ENCODE data around the gene ARL5B. TPM values are rescaled to one million over a fixed set of nuclear protein-coding genes. Genes with fewer than 3 reads are reported as not detected.

The ARL5B gene
- total and polyA plus RNA-seq, 2 of the 8 experiments (the other 6 are each of a cell fraction or from before 2014, with no cell fraction given): 8.4 to 52.1 TPM

DNA sequence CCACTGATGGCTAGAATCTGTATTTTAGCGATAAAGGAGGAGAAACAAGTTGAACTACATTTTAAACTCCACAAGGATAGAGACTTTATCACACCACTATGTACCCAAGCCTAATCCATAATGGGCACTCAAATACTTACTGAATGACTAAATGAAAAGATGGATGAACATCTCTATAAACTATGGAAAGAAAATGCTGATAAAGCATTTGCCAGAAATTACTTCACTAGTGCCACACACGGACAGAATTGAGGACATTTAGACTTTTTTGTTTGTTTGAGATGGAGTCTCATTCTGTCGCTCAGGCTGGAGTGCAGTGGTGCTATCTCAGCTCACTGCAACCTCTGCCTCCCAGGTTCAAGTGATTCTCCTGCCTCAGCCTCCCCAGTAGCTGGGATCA lies 6.1 kb upstream of the ARL5B start:
- ChIA-PET CTCF (ENCODE audit: partially characterized antibody) (no interaction called here), POLR2A (ENCODE audit: partially characterized antibody) (interaction anchor here (0.6 kb wide), 1 partner anchor 18 kb away, joined by 3 read pairs; no protein-coding TSS in a partner anchor)
- Histone ChIP-seq H4K20me1 (replicated peaks in 1 of 2; ENCODE audit: control insufficient read depth in 1 of 2, insufficient read depth in 2 of 2, low read length in 2 of 2) (no peaks in the 10 kb centered on the region), H2BK5ac (ENCODE audit: low read depth, low read length) (no peak overlapping the region), H3K18ac (ENCODE audit: extremely low read depth, low read length) (no peak overlapping the region), H3K79me1 (ENCODE audit: low read depth, low read length) (no peaks in the 10 kb centered on the region), H3K23ac (ENCODE audit: insufficient read length) (no peak overlapping the region), H4K5ac (ENCODE audit: insufficient read length, low read depth, low read length) (no peak overlapping the region), H2AK5ac (ENCODE audit: low read depth, low read length) (no peak overlapping the region), H3K14ac (ENCODE audit: insufficient read length) (no peak overlapping the region), H2BK15ac (ENCODE audit: low read length) (no peak overlapping the region), H2AFZ (ENCODE audit: low read length) (no peak overlapping the region), H3K27ac (ENCODE audit: low read depth, low read length) (no peak overlapping the region), H3K23me2 (ENCODE audit: low read depth, low read length) (peaks cover 5% of the 10 kb centered on the region; the same call in 1 of the 2 replicates), H3K4me3 (ENCODE audit: extremely low read depth in 1 of 4, insufficient read depth in 2 of 4, low read depth in 3 of 4, low read length in 4 of 4) (no peak overlapping the region), H4K8ac (ENCODE audit: extremely low read depth, insufficient read depth, low read length) (no peak overlapping the region), H3K4me1 (replicated peaks in 1 of 4; ENCODE audit: control insufficient read depth in 3 of 4, insufficient read depth in 4 of 4, low read length in 3 of 4) (peaks cover 0 to 3% (median 0%) of the 10 kb centered on the region in 4 experiments; a peak in 3 of 7 replicates), H3K79me2 (ENCODE audit: control insufficient read depth in 1 of 2, insufficient read depth in 2 of 2, low read length in 2 of 2) (peaks cover 0 to 32% of the 10 kb centered on the region in 2 experiments; a peak in 2 of 4 replicates), H2BK20ac (ENCODE audit: low read length) (no peak overlapping the region), H4K91ac (replicated peaks; ENCODE audit: insufficient read length, low read length) (no peak overlapping the region), H2BK12ac (ENCODE audit: low read depth, low read length) (no peak overlapping the region), H3K27me3 (replicated peaks in 1 of 4; ENCODE audit: control insufficient read depth in 3 of 4, extremely low read depth in 1 of 4, insufficient read depth in 3 of 4, low read length in 3 of 4) (no peaks in the 10 kb centered on the region), H3K9me3 (ENCODE audit: insufficient read depth in 2 of 2, low read depth in 1 of 2, low read length in 1 of 2) (no peaks in the 10 kb centered on the region), H3K36me3 (ENCODE audit: control insufficient read depth in 2 of 4, insufficient read depth in 4 of 4, low read length in 3 of 4) (peaks cover 0 to 3% (median 0%) of the 10 kb centered on the region in 4 experiments; a peak in 1 of 8 replicates), H3K56ac (replicated peaks; ENCODE audit: insufficient read length, low read depth, low read length) (no peak overlapping the region), H3K4ac (replicated peaks; ENCODE audit: insufficient read length, low read depth, low read length) (no peak overlapping the region), H3K9ac (replicated peaks in 1 of 4; ENCODE audit: extremely low read depth in 1 of 4, low read depth in 3 of 4, low read length in 3 of 4) (no peak overlapping the region), H2BK120ac (replicated peaks; ENCODE audit: low read depth, low read length) (no peak overlapping the region), H3K4me2 (ENCODE audit: insufficient read depth in 1 of 2, low read depth in 2 of 2, low read length in 2 of 2) (no peak overlapping the region)
- FAIRE-seq: no peak
- 93% methylated on average over 3 of the region's 3 CpGs; no CpG with 5 or more reads in 1 of the 2 experiments for WGBS, 2 experiments (ENCODE audit: extremely low coverage in 1 of 2, insufficient coverage in 1 of 2, insufficient read length in 1 of 2, insufficient replicate concordance in 2 of 2, low coverage in 1 of 2, low lambda C conversion rate in 2 of 2, missing lambda C conversion rate in 1 of 2)
- no peak for DNase-seq (ENCODE audit: low read depth in 1 of 2, low spot score in 2 of 2)
- TF ChIP-seq SP2 (IDR thresholded peaks at IDR 0.05; ENCODE audit: low read length) (no peak), POU5F1 (IDR thresholded peaks at IDR 0.05; ENCODE audit: low read depth, low read length) (no peak), SP1 (IDR thresholded peaks at IDR 0.05; ENCODE audit: low read depth, low read length) (no peak), TAF7 (optimal IDR thresholded peaks at IDR 0.05; ENCODE audit: borderline replicate concordance, low read depth, low read length) (no peak), SUZ12 (IDR thresholded peaks at IDR 0.05; ENCODE audit: low read length) (no peak), POLR2AphosphoS5 (IDR thresholded peaks at IDR 0.05; ENCODE audit: low read depth, low read length) (no peak), BACH1 (IDR thresholded peaks at IDR 0.05; ENCODE audit: low read length) (no peak), GTF2F1 (IDR thresholded peaks at IDR 0.05; ENCODE audit: borderline replicate concordance, low read depth, low read length) (no peak), NRF1 (IDR thresholded peaks at IDR 0.05; ENCODE audit: low read depth, low read length) (no peak), TBP (IDR thresholded peaks at IDR 0.05; ENCODE audit: low read depth, low read length) (no peak), ASH2L (IDR thresholded peaks at IDR 0.05; ENCODE audit: low read length) (no peak)
- TF ChIP-seq, protein P1, sequence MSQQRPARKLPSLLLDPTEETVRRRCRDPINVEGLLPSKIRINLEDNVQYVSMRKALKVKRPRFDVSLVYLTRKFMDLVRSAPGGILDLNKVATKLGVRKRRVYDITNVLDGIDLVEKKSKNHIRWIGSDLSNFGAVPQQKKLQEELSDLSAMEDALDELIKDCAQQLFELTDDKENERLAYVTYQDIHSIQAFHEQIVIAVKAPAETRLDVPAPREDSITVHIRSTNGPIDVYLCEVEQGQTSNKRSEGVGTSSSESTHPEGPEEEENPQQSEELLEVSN (IDR thresholded peaks at IDR 0.05): no peak
- TF ChIP-seq, protein P2, sequence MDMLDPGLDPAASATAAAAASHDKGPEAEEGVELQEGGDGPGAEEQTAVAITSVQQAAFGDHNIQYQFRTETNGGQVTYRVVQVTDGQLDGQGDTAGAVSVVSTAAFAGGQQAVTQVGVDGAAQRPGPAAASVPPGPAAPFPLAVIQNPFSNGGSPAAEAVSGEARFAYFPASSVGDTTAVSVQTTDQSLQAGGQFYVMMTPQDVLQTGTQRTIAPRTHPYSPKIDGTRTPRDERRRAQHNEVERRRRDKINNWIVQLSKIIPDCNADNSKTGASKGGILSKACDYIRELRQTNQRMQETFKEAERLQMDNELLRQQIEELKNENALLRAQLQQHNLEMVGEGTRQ (IDR thresholded peaks at IDR 0.05; ENCODE audit: low read length): no peak
- TF ChIP-seq, protein P3, sequence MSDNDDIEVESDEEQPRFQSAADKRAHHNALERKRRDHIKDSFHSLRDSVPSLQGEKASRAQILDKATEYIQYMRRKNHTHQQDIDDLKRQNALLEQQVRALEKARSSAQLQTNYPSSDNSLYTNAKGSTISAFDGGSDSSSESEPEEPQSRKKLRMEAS (IDR thresholded peaks at IDR 0.05): no peak

Measured in H1 (cell line).